Hematopoietic multipotent progenitor cell (in vitro differentiated cells): Measurements from ENCODE around the gene IGFALS. TPM values are rescaled to one million over a fixed set of nuclear protein-coding genes. Genes with fewer than 3 reads are reported as not detected.

Experiments
- DNase-seq, 3 donors: peaks; one replicate each; pipeline ENCODE4 v3.0.0-alpha.2; 2011 to 2015; ENCODE audit warnings: low read depth in 2 of 3, low spot score in 2 of 3
- total RNA-seq: library from RNA; depleted of rRNA; stranded (reverse); fragments of >200 nt; gene quantifications from one replicate; pipeline ENCODE4 v1.2.3, GENCODE V29; 2012

IGFALS gene
- total RNA-seq, 1 donor, result 0.81 TPM

DNA sequence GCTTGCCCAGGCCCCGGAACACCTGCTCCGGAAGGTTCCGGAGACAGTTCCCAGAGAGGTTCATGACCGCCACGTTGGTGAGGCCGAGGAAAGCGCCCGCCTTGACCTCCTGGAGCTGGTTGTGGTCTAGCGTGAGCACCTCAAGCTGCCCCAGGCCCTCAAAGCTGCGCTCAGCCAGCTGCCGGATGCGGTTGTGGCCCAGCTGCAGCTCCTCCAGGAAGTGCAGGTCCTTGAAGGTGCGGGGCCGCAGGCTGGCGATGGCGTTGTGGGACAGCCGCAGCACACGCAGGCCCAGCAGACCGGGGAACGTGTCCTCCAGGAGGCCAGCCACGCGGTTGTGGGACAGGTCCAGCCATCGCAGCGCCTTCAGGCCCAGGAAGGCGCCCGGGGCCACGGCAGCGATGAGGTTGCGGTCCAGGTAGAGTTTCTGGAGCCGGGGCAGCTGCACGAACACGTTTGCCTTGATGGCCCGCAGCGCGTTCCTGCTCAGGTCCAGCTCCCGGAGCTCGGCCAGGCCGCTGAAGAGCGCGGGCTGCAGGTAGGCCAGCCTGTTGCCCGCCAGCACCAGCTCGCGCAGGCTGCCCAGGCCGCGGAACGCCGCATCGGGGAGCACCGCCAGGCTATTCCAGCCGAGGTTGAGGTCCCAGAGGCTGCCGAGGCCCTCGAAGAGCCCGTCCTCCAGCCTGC is 2.1 kb downstream of the IGFALS start:
- DNase-seq, result no peak

DNA sequence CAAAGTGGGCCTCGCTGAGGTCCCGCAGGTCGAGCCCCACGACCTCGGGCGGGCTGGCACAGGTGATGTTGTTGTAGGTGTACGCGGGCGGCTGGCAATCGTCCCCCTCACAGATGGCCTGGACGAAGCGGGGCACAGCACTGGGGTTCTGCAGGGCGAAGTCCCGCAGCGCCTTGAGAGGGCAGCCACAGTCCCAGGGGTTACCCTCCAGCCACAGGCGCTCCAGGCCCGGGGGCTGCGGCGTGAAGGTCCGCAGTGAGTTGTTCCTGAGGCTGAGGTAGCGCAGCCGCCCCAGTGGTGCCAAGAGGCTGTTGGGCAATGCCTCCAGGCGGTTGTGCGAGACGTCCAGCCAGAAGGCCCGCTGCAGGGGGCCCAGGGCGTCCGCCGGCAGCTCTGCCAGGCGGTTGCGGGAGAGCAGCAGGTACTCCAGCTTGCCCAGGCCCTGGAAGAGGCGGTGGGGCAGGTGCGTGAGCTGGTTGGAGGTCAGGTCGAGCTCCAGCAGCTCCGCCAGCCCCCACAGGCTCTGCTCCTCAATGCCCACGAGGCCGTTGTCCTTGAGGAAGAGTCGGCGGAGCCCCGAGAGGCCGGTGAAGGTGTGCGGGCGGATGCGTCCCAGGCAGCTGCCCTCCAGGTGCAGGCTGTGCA is 2.8 kb downstream of the IGFALS start:
- no peak for DNase-seq

DNA sequence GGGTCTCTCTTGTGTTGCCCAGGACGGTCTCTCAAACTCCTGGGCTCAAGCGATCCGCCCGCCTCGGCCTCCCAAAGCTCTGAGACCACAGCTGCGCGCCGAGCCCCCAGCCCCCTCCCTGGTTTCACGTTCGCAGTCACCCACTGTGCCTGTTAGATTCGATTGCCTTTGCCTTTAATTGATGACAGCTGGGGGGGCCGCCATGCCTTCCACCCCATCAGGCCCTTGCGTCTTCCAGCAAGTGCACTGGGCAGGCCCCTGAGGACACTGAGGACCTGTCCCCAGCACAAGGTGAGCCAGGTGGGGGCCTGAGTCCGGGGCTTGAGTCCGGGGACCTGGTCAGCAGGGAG is 3.3 kb downstream of the IGFALS start:
- DNase-seq, result no peak

DNA sequence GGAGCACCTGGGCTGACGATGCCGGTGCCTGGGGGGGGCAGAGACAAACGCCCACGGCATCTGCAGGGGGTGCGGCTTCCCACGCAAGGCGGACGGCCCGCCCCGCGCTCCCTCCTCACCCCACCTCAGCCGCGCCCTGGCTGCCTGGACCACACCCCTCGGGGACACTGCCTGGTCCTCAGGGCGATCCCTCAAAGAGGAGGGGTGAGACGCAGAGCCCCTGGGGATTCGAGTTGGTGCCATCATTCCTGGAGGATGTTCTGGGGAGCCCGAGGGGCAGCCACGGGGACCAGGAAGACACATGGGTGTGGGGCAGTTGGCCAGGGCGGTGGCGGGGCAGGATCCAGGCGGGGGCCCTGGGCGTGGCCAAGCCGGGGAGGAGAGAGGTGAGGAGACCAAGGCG is 3.9 kb downstream of the IGFALS start:
- DNase-seq, result no peak

DNA sequence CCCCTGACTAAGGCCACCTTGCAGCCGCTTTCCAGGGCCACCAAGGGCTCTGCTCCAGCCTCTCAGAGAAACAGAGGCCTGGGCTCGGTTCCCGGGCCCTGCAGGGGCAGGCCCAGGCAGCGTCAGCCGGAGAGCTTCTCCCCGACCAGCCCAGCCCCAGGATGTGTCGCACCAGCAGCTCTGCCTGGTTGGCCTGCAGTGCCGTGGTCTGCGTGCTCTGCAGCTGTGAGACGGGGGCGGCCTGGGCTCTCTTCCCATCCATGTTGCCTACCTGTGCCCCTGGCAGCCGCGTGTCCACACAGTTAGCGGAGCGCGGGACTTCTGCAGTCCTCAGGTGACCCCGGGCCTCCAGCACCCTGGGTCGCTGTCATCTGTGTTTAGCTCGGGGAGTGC is 4.8 kb downstream of the IGFALS start:
- no peak for DNase-seq

DNA sequence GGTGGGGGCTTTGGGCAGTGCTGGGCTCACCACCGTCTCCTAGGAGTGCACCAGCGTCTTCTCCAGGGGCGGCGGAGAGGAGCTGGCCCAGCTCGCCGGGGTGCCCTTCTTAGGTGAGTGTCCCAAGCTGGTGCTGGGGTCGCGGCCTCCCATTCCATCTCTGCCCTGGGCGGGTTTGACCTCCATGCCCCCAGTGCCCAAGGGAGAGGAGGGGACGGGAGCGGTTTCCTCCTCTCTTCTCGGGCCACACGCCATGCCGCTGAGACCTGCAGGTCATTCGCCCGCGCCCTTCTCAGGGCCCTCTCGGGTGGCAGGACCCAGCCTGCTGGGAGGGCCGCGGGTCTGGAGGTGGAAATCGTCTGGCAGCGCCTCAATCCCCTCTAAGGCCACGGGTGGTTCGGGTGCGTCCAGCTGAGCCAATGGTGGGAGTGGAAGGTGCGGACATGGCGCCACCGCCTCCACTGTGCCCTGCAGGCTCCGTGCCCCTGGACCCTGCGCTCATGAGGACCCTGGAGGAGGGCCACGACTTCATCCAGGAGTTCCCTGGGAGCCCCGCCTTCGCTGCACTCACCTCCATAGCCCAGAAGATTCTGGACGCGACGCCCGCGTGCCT is 5.3 kb downstream of the IGFALS start:
- DNase-seq, result no peak

DNA sequence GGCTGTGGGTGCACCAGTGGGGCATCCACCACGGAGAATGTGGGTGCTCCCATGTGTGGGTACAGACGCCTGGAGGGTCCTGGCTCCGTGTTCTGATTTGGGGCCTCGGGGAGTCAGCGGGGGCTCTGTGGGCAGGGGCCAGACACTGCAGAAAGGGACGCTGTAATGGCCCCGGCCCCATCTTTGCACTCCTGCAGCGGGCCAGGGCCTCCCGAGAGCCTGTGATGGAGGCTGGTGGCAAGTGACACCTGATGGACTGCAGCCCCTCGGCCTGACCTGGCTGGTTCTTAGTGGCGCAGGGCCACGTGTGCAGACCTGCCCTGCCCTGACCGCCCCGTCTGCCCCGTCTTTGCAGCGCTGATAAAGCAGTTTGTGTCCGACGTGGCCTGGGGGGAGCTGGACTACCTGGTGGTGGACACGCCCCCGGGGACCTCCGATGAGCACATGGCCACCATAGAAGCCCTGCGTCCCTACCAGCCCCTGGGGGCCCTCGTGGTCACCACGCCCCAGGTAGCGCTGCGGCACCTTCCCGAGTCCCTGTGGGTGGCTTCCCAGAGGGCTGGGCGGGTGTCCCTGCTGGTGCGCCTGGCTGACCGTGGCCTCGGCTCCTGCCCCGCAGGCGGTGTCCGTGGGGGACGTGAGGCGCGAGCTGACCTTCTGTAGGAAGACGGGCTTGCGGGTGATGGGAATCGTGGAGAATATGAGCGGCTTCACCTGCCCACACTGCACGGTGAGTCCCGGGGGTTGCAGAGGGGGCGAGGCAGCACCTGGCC is 6.0 kb downstream of the IGFALS start:
- DNase-seq, result no peak

DNA sequence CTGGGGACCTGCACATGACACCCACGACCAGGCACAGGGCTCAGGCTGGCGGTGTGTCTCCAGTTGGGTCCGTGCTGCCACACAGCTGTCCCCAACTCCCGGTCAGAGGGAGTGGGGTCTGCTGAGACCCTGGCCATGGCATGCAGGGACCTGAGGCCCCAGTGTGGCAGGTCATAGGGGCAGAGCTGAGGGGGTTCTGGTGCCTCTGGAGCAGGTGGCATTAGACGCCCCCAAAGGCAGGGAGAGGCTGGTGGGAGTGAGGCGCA is 6.5 kb downstream of the IGFALS start:
- DNase-seq, result no peak

DNA sequence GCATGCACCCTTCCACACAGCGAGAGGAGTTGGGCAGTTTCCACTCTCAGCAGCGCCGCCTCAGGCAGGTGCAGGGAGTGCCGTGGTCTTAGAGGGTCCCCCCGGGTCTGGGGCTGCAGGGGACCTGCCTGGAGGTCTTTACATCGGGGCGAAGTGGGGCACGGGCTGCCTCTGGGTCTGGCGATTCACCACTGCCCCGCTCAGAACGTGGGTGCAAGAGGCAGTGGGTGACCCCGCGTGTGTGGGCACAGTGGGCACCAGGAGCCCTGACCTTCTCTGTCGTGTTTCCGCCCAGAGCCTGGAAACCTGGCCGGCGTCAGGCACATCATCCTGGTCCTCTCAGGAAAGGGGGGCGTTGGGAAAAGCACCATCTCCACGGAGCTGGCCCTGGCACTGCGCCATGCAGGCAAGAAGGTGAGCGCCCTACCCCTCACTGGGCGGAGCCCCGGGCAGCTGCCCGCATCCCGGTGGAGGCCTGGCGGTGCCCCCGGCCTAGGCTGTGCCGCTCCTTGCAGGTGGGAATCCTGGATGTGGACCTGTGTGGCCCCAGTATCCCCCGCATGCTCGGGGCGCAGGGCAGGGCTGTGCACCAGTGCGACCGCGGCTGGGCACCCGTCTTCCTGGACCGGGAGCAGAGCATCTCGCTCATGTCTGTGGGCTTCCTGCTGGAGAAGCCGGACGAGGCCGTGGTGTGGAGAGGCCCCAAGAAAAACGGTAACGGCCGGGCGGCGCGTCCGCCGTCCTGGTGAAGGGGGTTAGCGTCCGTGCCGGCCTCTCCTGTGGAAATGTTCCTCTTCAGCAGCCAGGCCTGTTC is 7.1 kb downstream of the IGFALS start:
- no peak for DNase-seq

DNA sequence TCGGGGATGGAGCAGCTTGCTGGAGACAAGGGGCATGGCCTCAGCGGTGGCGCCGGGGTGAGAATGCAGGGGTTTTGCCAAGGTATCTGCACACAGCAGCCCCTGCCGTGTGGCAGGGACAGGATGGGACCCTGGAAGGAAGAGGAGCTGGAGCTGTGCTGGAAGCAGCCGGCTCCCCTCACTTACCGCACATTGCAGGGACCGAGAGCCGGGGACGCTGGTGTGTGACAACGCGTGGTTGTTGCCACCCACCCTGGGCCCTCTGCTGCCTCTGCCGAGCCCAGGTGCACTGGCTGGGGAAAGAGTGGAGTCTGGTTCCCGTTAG is 7.7 kb downstream of the IGFALS start:
- DNase-seq, result no peak

DNA sequence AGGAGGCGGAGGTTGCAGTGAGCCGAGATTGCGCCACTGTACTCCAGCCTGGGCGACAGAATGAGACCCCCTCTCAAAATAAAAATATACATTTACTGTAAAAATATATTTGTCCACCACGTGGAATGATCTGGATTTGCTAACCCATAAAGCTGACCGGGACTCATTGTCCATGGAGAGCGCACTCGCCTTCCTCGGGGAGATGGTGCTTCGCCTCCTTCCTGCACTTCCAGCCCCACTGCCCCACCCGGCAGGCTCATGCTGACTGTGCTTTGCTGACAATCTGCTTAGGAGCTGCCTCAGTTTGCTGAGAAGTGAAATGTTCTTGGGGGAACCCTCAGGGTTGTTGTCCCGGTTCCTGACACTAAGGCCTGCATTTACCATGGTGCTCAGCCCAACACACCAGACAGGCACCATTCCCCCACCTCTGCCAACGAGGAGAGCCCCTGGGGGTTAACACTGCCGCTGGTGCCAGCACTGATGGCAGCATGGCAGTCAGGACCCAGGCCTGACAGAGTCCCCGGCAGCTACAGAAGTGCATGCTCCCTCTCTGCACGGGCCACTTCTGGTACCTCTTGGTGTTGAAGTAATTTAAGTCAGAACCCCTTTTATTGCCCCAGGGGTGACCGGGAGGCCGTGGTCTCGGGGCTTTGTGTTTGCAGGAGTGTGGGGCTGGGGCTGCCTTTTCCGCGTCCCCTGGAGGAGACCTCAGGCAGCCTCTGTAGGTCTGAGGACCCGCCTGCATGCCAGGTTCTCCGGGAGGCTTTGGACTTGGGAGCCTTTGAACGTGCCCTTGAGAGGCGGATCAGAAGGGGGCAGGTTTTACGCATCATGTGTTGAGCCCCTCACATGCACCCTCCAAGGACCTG is 8.3 kb downstream of the IGFALS start:
- no peak for DNase-seq

DNA sequence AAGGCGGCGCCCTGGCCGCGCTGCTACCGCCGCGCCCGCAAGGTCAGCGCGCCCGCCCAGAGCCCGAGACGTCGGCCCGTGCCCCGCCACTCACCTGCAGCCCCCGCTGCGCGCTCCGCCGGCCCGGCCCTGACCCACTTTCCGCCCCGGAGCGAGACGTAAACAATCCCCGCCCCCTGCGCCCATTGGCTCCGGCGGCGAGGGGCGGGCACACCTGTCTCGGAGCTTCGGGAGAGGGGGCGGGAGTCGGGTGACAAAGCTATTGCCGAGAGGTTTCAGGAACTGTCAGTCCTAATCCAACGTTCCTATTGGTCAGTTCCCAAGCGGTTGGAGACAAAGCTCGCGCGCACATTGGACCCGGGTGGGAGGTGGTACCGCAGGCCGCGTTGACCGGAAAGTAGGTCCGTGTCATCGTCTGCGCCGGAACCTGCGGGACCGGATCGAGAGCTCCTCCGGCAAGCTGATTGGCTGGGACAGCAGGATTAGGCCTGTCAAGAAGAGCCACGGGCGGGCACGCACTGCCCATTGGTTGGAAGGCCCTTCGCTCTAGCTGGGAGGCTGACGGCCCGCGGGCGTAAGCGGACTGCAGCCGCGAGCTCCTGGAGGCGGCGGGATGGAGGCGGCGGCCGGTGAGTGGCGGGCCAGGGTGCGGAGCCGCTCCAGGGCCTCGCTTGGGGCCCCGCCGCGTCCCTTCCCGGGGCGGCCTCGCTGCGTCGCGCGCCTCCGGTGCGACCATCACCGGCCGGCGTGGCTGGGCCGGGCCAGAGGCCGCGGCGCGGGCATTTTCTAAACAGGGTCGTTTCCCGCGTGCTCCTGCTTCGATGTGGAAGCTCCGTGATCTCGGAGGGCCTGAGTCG is 10.9 kb downstream of the IGFALS start, which contains the start of the genes NUBP2 and SPSB3:
Gene NUBP2, plus strand, starts transcription at position 553 of the 857 bp plus-strand sequence. Its CDS starts 61 bp downstream, at position 614.
Gene SPSB3, minus strand, starts transcription at position 164 of the 857 bp plus-strand sequence. CDS start 1,088 bp downstream, outside the sequence.
- DNase-seq, result peak; percentile 93 to 100 (median 100)

DNA sequence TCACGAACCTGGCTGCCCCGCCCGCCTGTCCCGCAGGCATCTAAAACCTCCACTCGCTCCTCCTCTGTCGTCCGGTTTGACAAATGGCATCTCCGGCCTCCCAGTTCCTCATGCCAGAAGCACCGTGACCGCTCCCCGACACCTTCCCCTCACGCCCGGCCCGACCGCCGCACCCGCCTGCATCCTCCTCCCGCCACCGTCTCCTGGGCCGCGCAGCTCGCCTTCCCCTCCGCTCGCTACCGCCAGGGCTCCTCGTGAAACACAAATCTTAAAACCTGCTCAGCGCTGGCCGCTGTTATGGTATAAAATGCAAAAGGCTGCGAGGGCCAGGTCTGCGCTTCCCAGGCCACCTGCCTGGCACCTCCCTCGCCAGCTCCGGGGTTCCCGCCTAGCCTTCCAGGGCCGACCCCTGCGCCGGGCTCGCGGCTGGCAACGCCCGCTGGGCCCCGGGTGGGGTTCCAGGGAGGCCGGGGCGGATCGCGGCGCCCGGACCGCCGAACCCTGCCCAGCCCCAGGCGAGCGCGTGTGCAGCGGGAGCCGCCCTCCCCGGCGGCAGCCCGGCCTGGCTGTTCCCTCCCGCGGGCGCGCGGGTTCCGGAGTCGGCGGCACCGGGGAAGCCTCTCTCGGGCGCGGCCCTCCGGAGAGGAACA is 11.6 kb downstream of the IGFALS start:
- DNase-seq, result peak in 2 of 3 donors; percentile 24 to 57

DNA sequence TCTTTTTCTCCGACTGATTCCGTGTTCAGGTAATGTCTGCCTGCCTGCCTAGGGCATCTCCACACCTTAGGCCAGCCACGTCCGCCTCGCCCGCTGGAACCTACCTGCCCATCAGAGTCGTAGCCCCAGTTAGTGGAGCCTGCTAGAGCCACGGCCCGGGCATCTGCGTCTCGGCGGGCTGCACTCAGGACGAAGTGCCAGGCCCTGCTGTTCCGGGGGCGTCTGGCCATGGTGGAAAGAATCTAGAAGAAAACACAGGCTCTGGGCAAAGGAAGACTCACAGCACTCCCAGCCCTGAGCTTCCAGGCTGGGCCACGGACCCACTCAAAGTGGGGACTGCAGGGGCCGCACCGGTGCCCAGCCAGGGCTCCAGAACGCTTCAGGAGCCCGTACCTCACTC is 12.3 kb downstream of the IGFALS start:
- DNase-seq, result no peak

DNA sequence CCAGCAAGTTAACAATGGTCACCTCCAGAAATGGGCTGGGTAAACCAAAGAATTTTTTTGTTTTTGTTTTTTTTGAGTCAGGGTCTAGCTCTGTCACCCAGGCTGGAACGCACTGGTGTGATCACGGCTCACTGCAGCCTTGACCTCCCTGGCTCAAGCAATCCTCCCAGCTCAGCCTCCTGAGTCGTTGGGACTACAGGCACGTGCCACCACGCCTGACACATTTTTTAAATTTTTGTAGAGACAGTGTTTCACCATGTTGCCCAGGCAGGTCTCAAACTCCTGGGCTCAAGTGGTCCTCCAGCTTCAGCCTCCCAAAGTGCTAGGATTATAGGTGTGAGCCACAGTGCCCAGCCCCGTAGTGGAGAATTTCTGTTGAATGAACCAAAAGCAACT is 12.8 kb downstream of the IGFALS start:
- DNase-seq, result no peak

DNA sequence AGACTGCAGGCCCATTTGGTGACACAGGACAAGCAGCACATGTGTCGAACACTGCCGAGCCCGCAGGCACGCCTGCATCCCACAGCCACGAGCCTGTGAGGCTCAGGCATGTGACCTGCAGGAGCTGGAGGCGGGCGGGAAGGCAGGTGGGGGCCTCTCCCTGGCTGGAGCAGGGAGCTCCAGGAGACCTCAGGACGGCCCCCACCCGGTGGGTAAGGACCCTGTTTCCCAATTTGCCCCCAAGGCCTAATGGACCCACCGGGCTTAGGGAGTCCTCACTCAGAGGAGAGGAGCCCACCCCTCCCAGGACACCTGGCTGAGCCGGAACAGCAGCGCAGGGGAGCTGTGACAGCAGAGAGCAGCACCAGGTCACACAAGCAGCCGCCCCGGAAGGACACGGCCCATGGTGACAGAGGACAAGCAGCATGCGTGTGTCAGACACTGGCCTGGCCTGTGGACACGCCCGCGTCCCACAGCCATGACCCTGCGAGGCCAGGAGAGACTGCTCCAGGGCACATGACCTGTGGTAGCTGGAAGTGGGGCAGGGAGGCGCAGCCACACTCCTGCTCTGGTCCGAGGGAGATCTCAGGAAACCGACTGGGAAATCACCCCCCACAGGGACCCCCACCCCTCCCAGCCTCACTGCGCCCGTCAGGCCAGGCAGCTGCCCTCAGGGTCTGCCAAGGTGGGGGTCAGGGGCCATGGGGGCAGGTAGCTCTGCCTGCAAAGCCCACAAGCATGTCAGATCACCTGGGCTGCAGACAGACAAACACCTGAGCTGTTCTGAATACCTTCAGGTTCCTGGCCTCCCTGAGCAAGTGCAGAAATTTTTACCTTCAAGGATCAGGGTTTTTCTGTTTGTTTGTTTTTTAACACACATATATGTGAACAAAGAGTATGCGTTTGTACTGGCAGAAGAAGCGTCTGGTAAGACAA is 13.5 kb downstream of the IGFALS start:
- DNase-seq, result no peak

DNA sequence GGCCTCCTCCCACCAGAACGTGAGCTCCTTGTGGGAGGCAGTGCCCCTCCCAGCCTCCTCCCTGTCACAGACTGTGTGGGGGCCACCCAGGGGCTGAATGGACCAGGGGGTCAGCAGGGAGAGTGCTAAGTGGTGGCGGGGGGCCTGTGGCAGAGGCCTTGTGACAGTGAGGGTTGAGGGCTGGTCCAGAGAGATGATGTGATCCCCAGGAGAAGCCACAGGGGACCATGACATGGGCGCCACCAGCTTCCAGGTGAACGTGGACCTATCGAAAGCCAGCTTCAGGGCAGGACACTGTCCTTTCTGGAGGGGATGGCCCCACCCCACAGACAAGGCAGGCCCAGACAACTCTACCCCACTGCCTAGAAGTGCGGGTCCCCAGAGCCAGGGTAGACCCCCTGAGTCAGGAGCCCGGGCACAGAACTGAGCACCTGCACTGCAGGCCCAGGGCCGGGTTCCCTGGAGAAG is 14.2 kb downstream of the IGFALS start:
- DNase-seq, result no peak
